ENCODE results near the gene STAC2. TPM values are rescaled to one million over a fixed set of nuclear protein-coding genes. Genes with fewer than 3 reads are reported as not detected.

Gene STAC2
- total RNA-seq, 2 donors from 2014 or later, result 0.82 to 2.3 TPM

DNA sequence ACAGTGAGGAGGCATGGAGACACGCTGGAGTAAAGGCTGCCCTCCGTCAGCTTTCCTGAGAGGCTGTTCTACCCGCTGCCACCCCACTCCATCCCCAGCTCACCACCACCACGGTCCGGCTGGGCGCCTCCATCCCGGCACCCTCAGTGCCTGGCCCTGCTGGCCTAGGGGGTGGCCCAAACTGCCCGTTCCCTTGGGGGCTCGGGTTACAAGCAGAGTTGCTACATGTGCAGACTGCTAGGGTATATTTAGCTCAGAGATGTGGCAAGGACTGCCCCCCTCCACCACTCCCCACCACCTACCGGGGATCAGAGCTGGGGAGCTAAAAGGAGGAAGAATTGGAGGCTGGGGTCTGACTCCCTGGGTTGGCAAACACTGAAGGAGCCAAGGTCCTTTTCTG, 32.4 kb downstream of the STAC2 start:
- Histone ChIP-seq H3K4me3 (no peak overlapping the region), H3K27me3 (no peaks in the 10 kb centered on the region), H3K27ac (no peak overlapping the region), H3K4me1 (peaks cover 0 to 35% of the 10 kb centered on the region in 2 donors), H3K36me3 (peaks cover 7% of the 10 kb centered on the region), H3K9me3 (no peaks in the 10 kb centered on the region)
- DNase-seq (ENCODE audit: low spot score), result no peak
- no peak for TF ChIP-seq CTCF (IDR thresholded peaks at IDR 0.05)

DNA sequence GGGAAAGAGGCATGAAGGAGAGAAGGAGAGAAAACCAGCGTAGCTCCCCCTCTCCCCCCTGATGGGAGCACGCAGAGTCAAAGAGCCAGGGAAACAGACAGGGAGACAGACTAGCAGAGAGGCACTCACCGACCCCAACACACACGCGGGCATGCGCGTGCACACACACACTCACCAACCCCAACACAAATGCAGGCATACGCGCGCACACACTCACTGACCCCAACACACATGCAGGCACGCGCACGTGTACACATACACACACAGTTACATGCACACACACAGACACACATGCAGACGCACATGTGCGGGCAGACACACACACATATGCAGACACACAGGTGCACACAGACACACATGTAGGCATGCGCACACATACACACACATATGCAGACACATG, 32.8 kb downstream of the STAC2 start:
- Histone ChIP-seq H3K27me3 (no peaks in the 10 kb centered on the region), H3K27ac (no peak overlapping the region), H3K4me1 (peaks cover 0 to 35% of the 10 kb centered on the region in 2 donors), H3K4me3 (no peak overlapping the region), H3K36me3 (peaks cover 7% of the 10 kb centered on the region), H3K9me3 (no peaks in the 10 kb centered on the region)
- DNase-seq (ENCODE audit: low spot score), result no peak
- no peak for TF ChIP-seq CTCF (IDR thresholded peaks at IDR 0.05)

DNA sequence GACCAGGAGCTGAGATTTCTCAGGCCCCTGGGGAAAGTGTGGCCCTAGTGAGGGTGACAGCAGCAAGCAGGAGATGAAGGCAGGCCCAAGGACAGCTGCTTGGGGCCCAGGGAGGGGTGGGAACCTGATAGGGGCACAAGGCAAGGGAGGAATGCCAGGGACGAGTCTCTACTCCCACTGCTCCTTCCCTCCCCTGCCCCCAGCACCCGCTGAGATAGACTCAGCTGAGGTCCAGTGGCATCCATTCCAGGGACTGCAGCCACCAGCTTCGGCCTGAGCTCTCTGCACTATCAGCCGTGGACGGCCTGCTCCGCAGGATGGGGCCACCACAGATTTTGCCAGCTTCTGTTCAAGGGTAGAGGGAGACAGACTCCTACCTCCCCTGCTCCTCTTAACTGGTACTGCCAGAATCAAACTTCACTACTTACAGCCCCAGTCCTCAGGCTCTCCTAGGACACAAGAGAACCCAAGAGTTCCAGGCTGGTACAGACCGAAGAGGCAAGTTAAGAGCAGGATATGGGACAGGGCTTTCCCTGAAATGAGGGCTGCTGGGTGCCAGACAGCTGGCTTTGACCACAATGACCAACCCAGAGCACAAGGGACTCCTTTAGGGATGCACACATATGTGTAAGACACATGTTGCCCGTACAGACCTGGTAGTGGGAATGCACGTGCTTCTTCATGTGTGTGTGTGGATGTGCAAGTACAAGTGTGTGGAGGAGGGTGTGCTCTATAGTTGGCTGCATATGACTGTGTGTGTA, 33.8 kb downstream of the STAC2 start:
- no peak for TF ChIP-seq CTCF (IDR thresholded peaks at IDR 0.05)
- H3K4me3 ChIP-seq, result no peak overlapping the region
- H3K4me1 ChIP-seq, result peaks cover 0 to 35% of the 10 kb centered on the region in 2 donors
- peaks cover 13% of the 10 kb centered on the region for H3K36me3 ChIP-seq
- H3K27ac ChIP-seq, result no peak overlapping the region
- H3K9me3 ChIP-seq, result no peaks in the 10 kb centered on the region
- DNase-seq (ENCODE audit: low spot score), result no peak
- H3K27me3 ChIP-seq, result no peaks in the 10 kb centered on the region

GRCh38 chr17:39187152-39187830, 38.5 kb downstream of the STAC2 start:
- DNase-seq (ENCODE audit: low spot score), result no peak
- H3K4me1 ChIP-seq, result no peaks in the 10 kb centered on the region
- H3K27me3 ChIP-seq, result no peaks in the 10 kb centered on the region
- TF ChIP-seq CTCF (IDR thresholded peaks at IDR 0.05), result no peak
- no peak overlapping the region for H3K27ac ChIP-seq
- no peak overlapping the region for H3K4me3 ChIP-seq
- peaks cover 21% of the 10 kb centered on the region for H3K36me3 ChIP-seq
- no peaks in the 10 kb centered on the region for H3K9me3 ChIP-seq

DNA sequence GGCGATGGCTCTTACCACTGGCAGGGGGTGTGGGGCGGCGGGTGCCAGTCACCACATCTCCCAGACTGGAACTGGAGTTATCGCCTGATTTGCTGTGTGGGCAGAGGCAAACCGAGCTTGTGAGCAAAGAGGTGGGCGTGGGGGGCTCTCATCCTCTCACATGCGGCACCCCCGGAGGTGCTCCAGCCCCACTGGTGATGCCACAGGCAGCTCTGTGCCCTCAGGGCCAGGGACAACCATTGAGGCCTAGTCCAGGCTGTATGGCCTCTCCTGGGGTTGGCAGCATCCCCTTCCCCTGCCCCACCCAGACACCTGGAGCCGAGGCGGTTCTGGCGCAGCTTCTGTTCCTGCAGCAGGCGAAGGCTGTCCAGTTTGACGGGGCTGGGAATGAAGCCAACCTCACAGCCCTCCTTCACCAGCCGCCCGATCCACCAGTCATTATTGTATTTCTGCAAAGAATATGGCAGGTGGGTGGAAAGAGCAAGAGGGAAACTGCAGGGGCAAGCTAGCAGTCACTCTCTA, 39.2 kb downstream of the STAC2 start:
- H3K27me3 ChIP-seq, result no peaks in the 10 kb centered on the region
- no peak for TF ChIP-seq CTCF (IDR thresholded peaks at IDR 0.05)
- H3K27ac ChIP-seq, result no peak overlapping the region
- no peaks in the 10 kb centered on the region for H3K9me3 ChIP-seq
- no peak for DNase-seq (ENCODE audit: low spot score)
- peaks cover 21% of the 10 kb centered on the region for H3K36me3 ChIP-seq
- no peaks in the 10 kb centered on the region for H3K4me1 ChIP-seq
- no peak overlapping the region for H3K4me3 ChIP-seq

Data from right atrium auricular region (tissue), 2 donors.